GM18873 (cell line): Measurements from ENCODE around the gene AP3D1.
"Not testable (repeated sequence)": the region's sequence is repeated elsewhere in the genome, so short reads cannot be mapped to it uniquely, and the experiment has no call there.

ENCODE experiments used
- ATAC-seq: cut with Tn5 transposase; IDR thresholded peaks from one replicate; pipeline ENCODE4 v1.9.1; 2021; ENCODE audit warnings: mild to moderate bottlenecking, moderate library complexity, moderate number of reproducible peaks; ENCODE audit not compliant: unreplicated experiment, low FRiP score

The AP3D1 gene

GRCh38 chr19:2129892-2130770 is 21.2 kb downstream of the AP3D1 start:
- ATAC-seq = no peak

GRCh38 chr19:2129486-2129885 is 21.9 kb downstream of the AP3D1 start:
- no peak for ATAC-seq

GRCh38 chr19:2129022-2129421 is 22.3 kb downstream of the AP3D1 start:
- ATAC-seq = no peak

GRCh38 chr19:2128252-2128651 is 23.1 kb downstream of the AP3D1 start:
- not testable (repeated sequence) for ATAC-seq

- ATAC-seq = no peak
Observed at GRCh38 chr19:2127758-2128157, 23.6 kb downstream of the AP3D1 start.

GRCh38 chr19:2126879-2127518 is 24.4 kb downstream of the AP3D1 start:
- no peak for ATAC-seq

GRCh38 chr19:2123682-2124387 is 27.5 kb downstream of the AP3D1 start:
- ATAC-seq = no peak

GRCh38 chr19:2122982-2123381 is 28.4 kb downstream of the AP3D1 start:
- ATAC-seq = no peak

- ATAC-seq = no peak
Observed at GRCh38 chr19:2122251-2122650, 29.1 kb downstream of the AP3D1 start.

- ATAC-seq = no peak
Observed at GRCh38 chr19:2121416-2122051, 29.8 kb downstream of the AP3D1 start.

GRCh38 chr19:2120821-2121220 is 30.5 kb downstream of the AP3D1 start:
- no peak for ATAC-seq

GRCh38 chr19:2119921-2120785 is 31.2 kb downstream of the AP3D1 start:
- ATAC-seq = no peak

- no peak for ATAC-seq
Observed at GRCh38 chr19:2118438-2118837, 32.9 kb downstream of the AP3D1 start.

GRCh38 chr19:2117215-2117960 is 34.0 kb downstream of the AP3D1 start:
- no peak for ATAC-seq

GRCh38 chr19:2116507-2116906 is 34.9 kb downstream of the AP3D1 start:
- ATAC-seq = no peak

GRCh38 chr19:2115911-2116426 is 35.4 kb downstream of the AP3D1 start:
- ATAC-seq = no peak

GRCh38 chr19:2115324-2115723 is 36.0 kb downstream of the AP3D1 start:
- no peak for ATAC-seq

- ATAC-seq = no peak
Observed at GRCh38 chr19:2114821-2115220, 36.5 kb downstream of the AP3D1 start.

GRCh38 chr19:2114218-2114617 is 37.1 kb downstream of the AP3D1 start:
- no peak for ATAC-seq
